ENCODE measurements around the gene DLGAP1. TPM values are rescaled to one million over a fixed set of nuclear protein-coding genes. Genes with fewer than 3 reads are reported as not detected.

The DLGAP1 gene
- total and polyA plus RNA-seq, 2 of the 4 experiments (the other 2 are of a cell fraction): under 0.01 to 0.09 TPM

GRCh38 chr18:4134700-4135099 is 320.4 kb downstream of the DLGAP1 start:
- H2AK5ac ChIP-seq (ENCODE audit: low read depth, low read length): no peak overlapping the region
- in situ Hi-C loops (cut with MboI; ENCODE audit: low sequenced_read_pairs) (no loop called here), intact Hi-C loops (cut with micrococcal nuclease) (no loop called here), dilution Hi-C loops (cut with HindIII; ENCODE audit: low sequenced_read_pairs, unreplicated experiment) (no loop called here)
- no peak overlapping the region for H3K4me3 ChIP-seq (ENCODE audit: insufficient read depth, low read depth, low read length)
- H3K79me1 ChIP-seq (ENCODE audit: low read depth in 1 of 2, low read length in 2 of 2): no peaks in the 10 kb centered on the region
- H3K4me2 ChIP-seq (ENCODE audit: low read depth, low read length): no peak overlapping the region
- no peak overlapping the region for H2BK15ac ChIP-seq (ENCODE audit: low read depth, low read length)
- ChIA-PET POLR2A (ENCODE audit: unreplicated experiment) (no interaction called here), CTCF (no interaction called here)
- TF ChIP-seq CTCF (conservative IDR thresholded peaks at IDR 0.05; ENCODE audit: low read depth, low read length) (no peak), MXI1 (IDR thresholded peaks at IDR 0.05; ENCODE audit: borderline replicate concordance, low read depth, low read length) (no peak), MAFK (IDR thresholded peaks at IDR 0.05; ENCODE audit: low read depth, low read length) (no peak), RAD21 (IDR thresholded peaks at IDR 0.05; ENCODE audit: low read length) (no peak)
- H4K8ac ChIP-seq (ENCODE audit: low read depth in 2 of 2, low read length in 2 of 2): no peak overlapping the region
- H2AFZ ChIP-seq (replicated peaks; ENCODE audit: low read length, poor library complexity): no peak overlapping the region
- no peak overlapping the region for H3K4ac ChIP-seq (ENCODE audit: low read depth, low read length)
- H3K23ac ChIP-seq (ENCODE audit: low read depth, low read length): no peak overlapping the region
- no peak overlapping the region for H4K91ac ChIP-seq (ENCODE audit: insufficient read depth, low read depth, low read length)
- H3K9me3 ChIP-seq (ENCODE audit: control insufficient read depth, insufficient read depth, low read length): no peaks in the 10 kb centered on the region
- DNase-seq (no peak), ATAC-seq (ENCODE audit: low read depth) (no peak)
- no peak overlapping the region for H3K27ac ChIP-seq (ENCODE audit: insufficient read depth, low read length)
- H3K56ac ChIP-seq (ENCODE audit: extremely low read depth, insufficient read depth, low read length): no peak overlapping the region
- no TSS peak for BruUV-seq (replicated peaks)
- no peak overlapping the region for H2BK5ac ChIP-seq (ENCODE audit: low read depth, low read length, poor library complexity, severe bottlenecking)
- WGBS, 2 experiments (ENCODE audit: extremely low coverage in 2 of 2, insufficient read length in 1 of 2): no CpG with 5 or more reads among the region's 6 CpGs
- no peak overlapping the region for H3K14ac ChIP-seq (replicated peaks; ENCODE audit: low read depth, low read length)
- H3K9me1 ChIP-seq (ENCODE audit: insufficient read depth, low read length): no peaks in the 10 kb centered on the region
- H3K9ac ChIP-seq (ENCODE audit: low read depth, low read length): no peak overlapping the region
- H4K5ac ChIP-seq (ENCODE audit: low read depth, low read length): no peak overlapping the region
- no peaks in the 10 kb centered on the region for H3K36me3 ChIP-seq (ENCODE audit: control insufficient read depth, insufficient read depth, low read length)
- no peak overlapping the region for H2BK20ac ChIP-seq (ENCODE audit: low read depth, low read length)
- no peaks in the 10 kb centered on the region for H3K4me1 ChIP-seq (ENCODE audit: control insufficient read depth, insufficient read depth, low read length)
- no peaks in the 10 kb centered on the region for H3K27me3 ChIP-seq (ENCODE audit: control insufficient read depth, insufficient read depth, low read length)
- no peaks in the 10 kb centered on the region for H4K20me1 ChIP-seq (ENCODE audit: insufficient read depth, low read length)
- no peak overlapping the region for H2BK120ac ChIP-seq (ENCODE audit: low read depth, low read length)
- H3K18ac ChIP-seq (ENCODE audit: low read depth, low read length): no peak overlapping the region
- no peak overlapping the region for H2AK9ac ChIP-seq (replicated peaks; ENCODE audit: low read depth, low read length, poor library complexity)
